Mesendoderm (in vitro differentiated cells): ENCODE measurements around the gene GULP1.
"Not testable (repeated sequence)": the region's sequence is repeated elsewhere in the genome, so short reads cannot be mapped to it uniquely, and the experiment has no call there.

Experiments
- DNase-seq: peaks from one replicate; pipeline ENCODE4 v3.0.0; 2013
- H2AK5ac ChIP-seq: 2 replicates; pipeline ENCODE4 v1.6.1; 2013; ENCODE audit warnings: low read length, inconsistent platforms
- H2BK120ac ChIP-seq: 2 replicates; pipeline ENCODE4 v1.6.1; 2013; ENCODE audit warnings: low read depth, mild to moderate bottlenecking, low read length, moderate library complexity, mixed read lengths
- H2BK15ac ChIP-seq: replicated peaks from 2 replicates; pipeline ENCODE4 v1.6.1; 2013; ENCODE audit warnings: low read depth, mild to moderate bottlenecking, moderate library complexity
- H2BK5ac ChIP-seq: 2 replicates; pipeline ENCODE4 v1.6.1; 2013; ENCODE audit warnings: low read length, inconsistent platforms
- H3K18ac ChIP-seq: 2 replicates; pipeline ENCODE4 v1.6.1; 2013; ENCODE audit warnings: mild to moderate bottlenecking, low read length, mixed read lengths
- H3K23ac ChIP-seq: one replicate; pipeline ENCODE4 v1.6.1; 2013; ENCODE audit warnings: low read length
- H3K27ac ChIP-seq: 2 replicates; pipeline ENCODE4 v1.5.1; 2013; ENCODE audit warnings: low read depth, mild to moderate bottlenecking, inconsistent platforms, low read length, moderate library complexity
- H3K27me3 ChIP-seq: 2 replicates; pipeline ENCODE4 v1.6.1; 2013; ENCODE audit warnings: low read length, control low read depth, mild to moderate bottlenecking, inconsistent platforms; ENCODE audit not compliant: insufficient read depth, poor library complexity
- H3K36me3 ChIP-seq: 2 replicates; pipeline ENCODE4 v1.6.1; 2013; ENCODE audit warnings: low read length, inconsistent platforms; ENCODE audit not compliant: control insufficient read depth, insufficient read depth
- H3K4ac ChIP-seq: one replicate; pipeline ENCODE4 v1.6.1; 2013; ENCODE audit warnings: low read depth, mild to moderate bottlenecking, low read length, moderate library complexity
- H3K4me1 ChIP-seq: 2 replicates; pipeline ENCODE4 v1.6.1; 2013; ENCODE audit warnings: low read depth, low read length, inconsistent platforms; ENCODE audit not compliant: control insufficient read depth
- H3K4me2 ChIP-seq: 2 replicates; pipeline ENCODE4 v1.6.1; 2013; ENCODE audit warnings: low read length
- H3K4me3 ChIP-seq: 2 replicates; pipeline ENCODE4 v1.5.1; 2013; ENCODE audit warnings: mild to moderate bottlenecking, low read length
- H3K56ac ChIP-seq: one replicate; pipeline ENCODE4 v1.6.1; 2013; ENCODE audit warnings: low read length
- H3K79me1 ChIP-seq: 2 replicates; pipeline ENCODE4 v1.6.1; 2013; ENCODE audit warnings: low read length, inconsistent platforms
- H3K79me2 ChIP-seq: 2 replicates; pipeline ENCODE4 v1.6.1; 2013; ENCODE audit warnings: mild to moderate bottlenecking, low read length; ENCODE audit not compliant: control insufficient read depth, insufficient read depth
- H3K9ac ChIP-seq: 2 replicates; pipeline ENCODE4 v1.6.1; 2013; ENCODE audit warnings: low read length, inconsistent platforms
- H4K5ac ChIP-seq: one replicate; pipeline ENCODE4 v1.6.1; 2013; ENCODE audit warnings: low read length
- H4K8ac ChIP-seq: one replicate; pipeline ENCODE4 v1.6.1; 2013; ENCODE audit warnings: low read depth, mild to moderate bottlenecking, control low read depth, low read length, moderate library complexity
- WGBS: extraction: QIAGEN DNeasy Blood & Tissue Kit; methylation state at CpG from one replicate; pipeline ENCODE4 v1.1.7; 2013; ENCODE audit warnings: low lambda C conversion rate, missing lambda C conversion rate; ENCODE audit not compliant: insufficient coverage; ENCODE audit errors: extremely low coverage; 5-methylcytosine and 5-hydroxymethylcytosine counted together

Gene GULP1

GRCh38 chr2:188293601-188294351 lies 2.1 kb downstream of the GULP1 start:
- Histone ChIP-seq H3K18ac (peak overlapping the region; percentile 99), H3K9ac (peak overlapping the region; percentile 80), H3K4ac (no peak overlapping the region), H3K79me1 (no peaks in the 10 kb centered on the region), H3K4me3 (peak overlapping the region; percentile 74), H2BK5ac (peak overlapping the region; percentile 10), H2AK5ac (no peak overlapping the region), H2BK120ac (peak overlapping the region; percentile 92), H3K36me3 (no peaks in the 10 kb centered on the region), H3K4me2 (peak overlapping the region; percentile 53), H3K27ac (peak overlapping the region; percentile 85), H3K79me2 (peaks cover 36% of the 10 kb centered on the region), H4K8ac (no peak overlapping the region), H4K5ac (no peak overlapping the region), H2BK15ac (no peak overlapping the region), H3K23ac (no peak overlapping the region), H3K27me3 (no peaks in the 10 kb centered on the region), H3K56ac (peak overlapping the region; percentile 91), H3K4me1 (no peaks in the 10 kb centered on the region)
- no CpG with 5 or more reads among the region's 10 CpGs for WGBS
- DNase-seq = peak; percentile 78

GRCh38 chr2:188294352-188294926 lies 2.8 kb downstream of the GULP1 start:
- H2BK5ac ChIP-seq = no peak overlapping the region
- no peak overlapping the region for H2BK15ac ChIP-seq
- peak overlapping the region; percentile 80 for H3K9ac ChIP-seq
- no peak overlapping the region for H3K4ac ChIP-seq
- H3K79me1 ChIP-seq = no peaks in the 10 kb centered on the region
- H4K8ac ChIP-seq = no peak overlapping the region
- H2AK5ac ChIP-seq = no peak overlapping the region
- no peak overlapping the region for H3K18ac ChIP-seq
- peak overlapping the region; percentile 53 for H3K4me2 ChIP-seq
- no peak for DNase-seq
- H3K56ac ChIP-seq = peak overlapping the region; percentile 91
- H3K27ac ChIP-seq = peak overlapping the region; percentile 85
- no peaks in the 10 kb centered on the region for H3K36me3 ChIP-seq
- H3K23ac ChIP-seq = no peak overlapping the region
- H3K79me2 ChIP-seq = peaks cover 40% of the 10 kb centered on the region
- no CpG with 5 or more reads among the region's 1 CpG for WGBS
- no peaks in the 10 kb centered on the region for H3K4me1 ChIP-seq
- H3K27me3 ChIP-seq = no peaks in the 10 kb centered on the region
- H4K5ac ChIP-seq = no peak overlapping the region
- peak overlapping the region; percentile 74 for H3K4me3 ChIP-seq
- H2BK120ac ChIP-seq = no peak overlapping the region

GRCh38 chr2:188295067-188295685 lies 3.5 kb downstream of the GULP1 start:
- Histone ChIP-seq H3K27me3 (no peaks in the 10 kb centered on the region), H3K79me1 (no peaks in the 10 kb centered on the region), H4K5ac (no peak overlapping the region)

GRCh38 chr2:188297978-188298377 lies 6.3 kb downstream of the GULP1 start:
- Histone ChIP-seq H4K5ac (no peak overlapping the region), H2BK15ac (no peak overlapping the region), H3K79me2 (peaks cover 41% of the 10 kb centered on the region), H3K18ac (no peak overlapping the region), H3K4ac (no peak overlapping the region), H3K36me3 (no peaks in the 10 kb centered on the region), H2BK5ac (no peak overlapping the region), H3K27me3 (no peaks in the 10 kb centered on the region), H2BK120ac (no peak overlapping the region), H4K8ac (no peak overlapping the region), H3K4me2 (no peak overlapping the region), H3K4me3 (no peak overlapping the region), H3K56ac (no peak overlapping the region), H3K23ac (no peak overlapping the region), H3K4me1 (peaks cover 2% of the 10 kb centered on the region), H2AK5ac (no peak overlapping the region), H3K79me1 (peaks cover 2% of the 10 kb centered on the region), H3K27ac (no peak overlapping the region), H3K9ac (no peak overlapping the region)
- DNase-seq = no peak

More at GRCh38 chr2:188295067-188295685, 3.5 kb downstream of the GULP1 start:
- no peak overlapping the region for H2BK5ac ChIP-seq
- H3K27ac ChIP-seq = no peak overlapping the region
- no peak overlapping the region for H3K56ac ChIP-seq
- H3K36me3 ChIP-seq = no peaks in the 10 kb centered on the region
- H3K4me1 ChIP-seq = no peaks in the 10 kb centered on the region
- no peak overlapping the region for H3K23ac ChIP-seq
- H3K4me3 ChIP-seq = no peak overlapping the region
- no peak overlapping the region for H4K8ac ChIP-seq
- H3K18ac ChIP-seq = no peak overlapping the region
- H3K79me2 ChIP-seq = peaks cover 43% of the 10 kb centered on the region
- no CpG with 5 or more reads among the region's 3 CpGs for WGBS
- no peak overlapping the region for H3K4me2 ChIP-seq
- no peak overlapping the region for H2BK15ac ChIP-seq
- no peak for DNase-seq
- no peak overlapping the region for H2AK5ac ChIP-seq
- H3K4ac ChIP-seq = no peak overlapping the region
- no peak overlapping the region for H2BK120ac ChIP-seq
- H3K9ac ChIP-seq = peak overlapping the region; percentile 10

- peaks cover 31% of the 10 kb centered on the region for H3K79me2 ChIP-seq
- not testable (repeated sequence) for H3K23ac ChIP-seq, H4K8ac ChIP-seq, H3K56ac ChIP-seq, H3K79me1 ChIP-seq, H3K36me3 ChIP-seq, H3K4me1 ChIP-seq, H3K18ac ChIP-seq, H3K27me3 ChIP-seq, H3K27ac ChIP-seq, H2AK5ac ChIP-seq, H2BK120ac ChIP-seq, H2BK5ac ChIP-seq, H4K5ac ChIP-seq, H3K9ac ChIP-seq, H3K4ac ChIP-seq, H3K4me3 ChIP-seq, H2BK15ac ChIP-seq, H3K4me2 ChIP-seq
- no CpG with 5 or more reads among the region's 4 CpGs for WGBS
- DNase-seq = peak; percentile 60
These were observed 7.3 kb downstream of the GULP1 start for GRCh38 chr2:188298937-188299371.
